Neutrophil (primary cell): ENCODE results near the gene IQCN.

ENCODE experiments used
- H3K27ac ChIP-seq: fragments of 200-600 bp; sonication (generic); 2 replicates; pipeline ENCODE4 v1.5.1; 2016; ENCODE audit warnings: mild to moderate bottlenecking, moderate library complexity
- H3K27me3 ChIP-seq: fragments of 200-600 bp; sonication (generic); 2 replicates; pipeline ENCODE4 v1.6.0; 2016; ENCODE audit warnings: mild to moderate bottlenecking
- H3K36me3 ChIP-seq: fragments of 200-600 bp; sonication (generic); 2 replicates; pipeline ENCODE4 v1.5.1; 2017
- H3K4me1 ChIP-seq, 2 experiments: fragments of 200-600 bp in 1 of 2; sonication (generic) in 1 of 2; 1 replicate in 1 of 2; 2 replicates in 1 of 2; pipeline versions ENCODE4 v1.5.1 to v1.6.1; 2013 to 2016; ENCODE audit warnings: low read depth in 1 of 2, low read length in 1 of 2, mild to moderate bottlenecking in 1 of 2, moderate library complexity in 1 of 2; ENCODE audit not compliant: control insufficient read depth in 1 of 2, insufficient read depth in 1 of 2
- H3K4me3 ChIP-seq, 2 experiments: fragments of 200-600 bp in 1 of 2; sonication (generic) in 1 of 2; 1 replicate in 1 of 2; 2 replicates in 1 of 2; pipeline ENCODE4 v1.5.1; 2013 to 2016; ENCODE audit warnings: low read depth in 1 of 2, low read length in 1 of 2, mild to moderate bottlenecking in 1 of 2, moderate library complexity in 1 of 2
- H3K9me3 ChIP-seq: fragments of 200-600 bp; sonication (generic); 2 replicates; pipeline ENCODE4 v1.5.1; 2016
- CTCF ChIP-seq: fragments of 200-600 bp; sonication (generic); IDR thresholded peaks from 2 replicates; pipeline ENCODE4 v1.5.1; 2016; ENCODE audit warnings: antibody characterized with exemption

Gene IQCN, protein sequence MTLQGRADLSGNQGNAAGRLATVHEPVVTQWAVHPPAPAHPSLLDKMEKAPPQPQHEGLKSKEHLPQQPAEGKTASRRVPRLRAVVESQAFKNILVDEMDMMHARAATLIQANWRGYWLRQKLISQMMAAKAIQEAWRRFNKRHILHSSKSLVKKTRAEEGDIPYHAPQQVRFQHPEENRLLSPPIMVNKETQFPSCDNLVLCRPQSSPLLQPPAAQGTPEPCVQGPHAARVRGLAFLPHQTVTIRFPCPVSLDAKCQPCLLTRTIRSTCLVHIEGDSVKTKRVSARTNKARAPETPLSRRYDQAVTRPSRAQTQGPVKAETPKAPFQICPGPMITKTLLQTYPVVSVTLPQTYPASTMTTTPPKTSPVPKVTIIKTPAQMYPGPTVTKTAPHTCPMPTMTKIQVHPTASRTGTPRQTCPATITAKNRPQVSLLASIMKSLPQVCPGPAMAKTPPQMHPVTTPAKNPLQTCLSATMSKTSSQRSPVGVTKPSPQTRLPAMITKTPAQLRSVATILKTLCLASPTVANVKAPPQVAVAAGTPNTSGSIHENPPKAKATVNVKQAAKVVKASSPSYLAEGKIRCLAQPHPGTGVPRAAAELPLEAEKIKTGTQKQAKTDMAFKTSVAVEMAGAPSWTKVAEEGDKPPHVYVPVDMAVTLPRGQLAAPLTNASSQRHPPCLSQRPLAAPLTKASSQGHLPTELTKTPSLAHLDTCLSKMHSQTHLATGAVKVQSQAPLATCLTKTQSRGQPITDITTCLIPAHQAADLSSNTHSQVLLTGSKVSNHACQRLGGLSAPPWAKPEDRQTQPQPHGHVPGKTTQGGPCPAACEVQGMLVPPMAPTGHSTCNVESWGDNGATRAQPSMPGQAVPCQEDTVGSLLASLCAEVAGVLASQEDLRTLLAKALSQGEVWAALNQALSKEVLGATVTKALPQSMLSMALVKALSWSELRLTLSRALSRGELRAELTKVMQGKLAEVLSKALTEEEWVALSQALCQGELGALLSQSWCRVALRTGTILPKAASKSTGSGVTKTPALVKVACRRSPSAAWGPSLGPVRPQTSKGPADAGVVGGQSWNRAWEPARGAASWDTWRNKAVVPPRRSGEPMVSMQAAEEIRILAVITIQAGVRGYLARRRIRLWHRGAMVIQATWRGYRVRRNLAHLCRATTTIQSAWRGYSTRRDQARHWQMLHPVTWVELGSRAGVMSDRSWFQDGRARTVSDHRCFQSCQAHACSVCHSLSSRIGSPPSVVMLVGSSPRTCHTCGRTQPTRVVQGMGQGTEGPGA (N-terminal part only)

GRCh38 chr19:18274219-18274780 lies at the start of gene IQCN:
Gene IQCN (minus strand): TSS chr19:18274452. CDS start chr19:18269478, 4,974 bp downstream.
- no peaks in the 10 kb centered on the region for H3K27me3 ChIP-seq
- H3K4me3 ChIP-seq = no peak within 1 kb of the TSS
- no peak within 1 kb of the TSS for H3K27ac ChIP-seq
- H3K9me3 ChIP-seq = no peaks in the 10 kb centered on the region
- H3K36me3 ChIP-seq = peaks cover 15% of the 10 kb centered on the region
- peaks cover 7% of the 10 kb centered on the region in 2 experiments for H3K4me1 ChIP-seq
- TF ChIP-seq CTCF = no peak

DNA sequence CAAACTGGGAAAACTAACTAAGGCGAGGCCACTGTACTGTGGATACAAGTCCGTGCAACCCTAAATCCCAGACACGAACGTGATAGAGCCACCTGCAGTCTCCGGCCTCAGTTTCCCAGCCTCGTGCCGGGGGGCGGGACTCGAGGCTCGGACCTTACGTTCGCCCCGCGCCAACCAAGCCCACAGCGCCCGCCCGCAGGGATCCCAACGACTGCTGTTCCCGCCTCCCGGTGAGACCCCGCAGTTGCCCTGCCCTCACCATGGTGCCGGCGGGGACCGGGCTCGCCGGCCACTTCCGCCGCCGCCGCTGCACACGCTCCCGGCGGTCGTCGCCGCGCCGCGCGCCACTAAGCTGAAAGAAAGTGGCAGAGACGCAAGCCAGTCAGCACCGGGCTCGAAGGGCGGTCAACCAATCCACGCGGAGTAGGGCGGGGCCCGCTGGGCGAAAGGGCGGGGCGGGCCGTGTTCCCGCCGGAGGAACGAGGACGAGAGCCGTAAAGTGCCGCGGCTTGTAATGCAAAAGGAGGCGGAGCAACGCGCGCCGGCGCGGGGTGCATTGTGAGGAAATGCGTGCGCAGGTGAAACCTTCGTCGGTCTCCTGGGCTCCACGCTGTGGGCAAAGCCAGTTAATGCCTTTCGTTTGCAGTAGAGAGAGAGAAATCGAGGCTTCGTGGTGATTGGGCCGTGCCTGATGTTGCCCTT lies 48.7 kb upstream of the IQCN start, which contains the start of gene LSM4:
Gene LSM4, minus strand, starts transcription at position 318 of the 702 bp plus-strand sequence. Its CDS starts 56 bp downstream, at position 262.
- Histone ChIP-seq H3K9me3 (no peaks in the 10 kb centered on the region), H3K4me3 (peak within 1 kb of the TSS; percentile 86 to 89), H3K36me3 (no peaks in the 10 kb centered on the region), H3K27me3 (no peaks in the 10 kb centered on the region), H3K4me1 (peaks cover 43 to 51% of the 10 kb centered on the region in 2 experiments), H3K27ac (peak within 1 kb of the TSS; percentile 82)
- TF ChIP-seq CTCF = peak; percentile 78

GRCh38 chr19:18322318-18322758 lies 48.1 kb upstream of the IQCN start:
- peaks cover 49 to 57% of the 10 kb centered on the region in 2 experiments for H3K4me1 ChIP-seq
- no peaks in the 10 kb centered on the region for H3K27me3 ChIP-seq
- H3K27ac ChIP-seq = peak overlapping the region; percentile 82
- H3K4me3 ChIP-seq = peak overlapping the region; percentile 86 to 89
- H3K36me3 ChIP-seq = no peaks in the 10 kb centered on the region
- H3K9me3 ChIP-seq = no peaks in the 10 kb centered on the region
- TF ChIP-seq CTCF = no peak

- Histone ChIP-seq H3K4me3 (peak overlapping the region in 1 of 2 experiments; percentile 86), H3K27me3 (no peaks in the 10 kb centered on the region), H3K36me3 (no peaks in the 10 kb centered on the region), H3K27ac (peak overlapping the region; percentile 82), H3K9me3 (no peaks in the 10 kb centered on the region), H3K4me1 (peaks cover 54 to 57% of the 10 kb centered on the region in 2 experiments)
- TF ChIP-seq CTCF = no peak
Observed at GRCh38 chr19:18321734-18322102, 47.5 kb upstream of the IQCN start.
